A673 (cell line): ENCODE results near the gene TMUB2.
"Not testable (repeated sequence)": the region's sequence is repeated elsewhere in the genome, so short reads cannot be mapped to it uniquely, and the experiment has no call there.

Experiments used
- EZH2 ChIP-seq: fragments of 200-600 bp; sonication (generic); IDR thresholded peaks from 2 replicates; pipeline ENCODE4 v1.6.1; 2017; ENCODE audit warnings: borderline replicate concordance, low read depth, mild to moderate bottlenecking, mixed read lengths, antibody characterized with exemption, low read length; ENCODE audit not compliant: poor library complexity, severe bottlenecking
- TF ChIP-seq, protein P1 (sequence below): fragments of 300-800, 200-600 bp; sonication (generic); conservative IDR thresholded peaks from 2 replicates; pipeline ENCODE4 v1.5.1; 2017; ENCODE audit warnings: low read depth, mild to moderate bottlenecking, antibody characterized with exemption, low read length, moderate library complexity, mixed read lengths

DNA sequence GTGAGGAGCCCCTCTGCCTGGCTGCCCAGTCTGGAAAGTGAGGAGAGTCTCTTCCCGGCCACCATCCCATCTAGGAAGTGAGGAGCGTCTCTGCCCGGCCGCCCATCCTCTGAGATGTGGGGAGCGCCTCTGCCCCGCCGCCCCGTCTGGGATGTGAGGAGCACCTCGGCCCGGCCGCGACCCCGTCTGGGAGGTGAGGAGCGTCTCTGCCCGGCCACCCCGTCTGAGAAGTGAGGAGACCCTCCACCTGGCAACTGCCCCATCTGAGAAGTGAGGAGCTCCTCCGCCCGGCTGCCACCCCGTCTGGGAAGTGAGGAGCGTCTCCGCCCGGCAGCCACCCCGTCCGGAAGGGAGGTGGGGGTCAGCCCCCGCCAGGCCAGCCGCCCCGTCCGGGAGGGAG lies 51.1 kb downstream of the TMUB2 start:
- TF ChIP-seq, protein P1, sequence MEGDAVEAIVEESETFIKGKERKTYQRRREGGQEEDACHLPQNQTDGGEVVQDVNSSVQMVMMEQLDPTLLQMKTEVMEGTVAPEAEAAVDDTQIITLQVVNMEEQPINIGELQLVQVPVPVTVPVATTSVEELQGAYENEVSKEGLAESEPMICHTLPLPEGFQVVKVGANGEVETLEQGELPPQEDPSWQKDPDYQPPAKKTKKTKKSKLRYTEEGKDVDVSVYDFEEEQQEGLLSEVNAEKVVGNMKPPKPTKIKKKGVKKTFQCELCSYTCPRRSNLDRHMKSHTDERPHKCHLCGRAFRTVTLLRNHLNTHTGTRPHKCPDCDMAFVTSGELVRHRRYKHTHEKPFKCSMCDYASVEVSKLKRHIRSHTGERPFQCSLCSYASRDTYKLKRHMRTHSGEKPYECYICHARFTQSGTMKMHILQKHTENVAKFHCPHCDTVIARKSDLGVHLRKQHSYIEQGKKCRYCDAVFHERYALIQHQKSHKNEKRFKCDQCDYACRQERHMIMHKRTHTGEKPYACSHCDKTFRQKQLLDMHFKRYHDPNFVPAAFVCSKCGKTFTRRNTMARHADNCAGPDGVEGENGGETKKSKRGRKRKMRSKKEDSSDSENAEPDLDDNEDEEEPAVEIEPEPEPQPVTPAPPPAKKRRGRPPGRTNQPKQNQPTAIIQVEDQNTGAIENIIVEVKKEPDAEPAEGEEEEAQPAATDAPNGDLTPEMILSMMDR: not testable (repeated sequence)
- TF ChIP-seq EZH2: not testable (repeated sequence)
